Cardiac fibroblast (primary cell): Measurements from ENCODE around the gene SPPL2A.
"Not testable (repeated sequence)": the region's sequence is repeated elsewhere in the genome, so short reads cannot be mapped to it uniquely, and the experiment has no call there.

Experiments
- DNase-seq, 2 donors: peaks; one replicate each; pipeline versions ENCODE4 v3.0.0 to v3.0.0-alpha.2; 2010; ENCODE audit warnings: low read depth in 2 of 2
- H3K4me3 ChIP-seq, 2 donors: replicated peaks in 1 of 2; 1 replicate in 1 of 2; 2 replicates in 1 of 2; pipeline ENCODE4 v1.5.1; 2011; ENCODE audit warnings: low read depth in 2 of 2, low read length in 2 of 2, mild to moderate bottlenecking in 2 of 2, moderate library complexity in 1 of 2
- TF ChIP-seq, protein P1 (sequence below): IDR thresholded peaks from one replicate; pipeline ENCODE4 v1.5.1; 2011; ENCODE audit warnings: low read depth, mild to moderate bottlenecking, low read length, inconsistent platforms

The SPPL2A gene

DNA sequence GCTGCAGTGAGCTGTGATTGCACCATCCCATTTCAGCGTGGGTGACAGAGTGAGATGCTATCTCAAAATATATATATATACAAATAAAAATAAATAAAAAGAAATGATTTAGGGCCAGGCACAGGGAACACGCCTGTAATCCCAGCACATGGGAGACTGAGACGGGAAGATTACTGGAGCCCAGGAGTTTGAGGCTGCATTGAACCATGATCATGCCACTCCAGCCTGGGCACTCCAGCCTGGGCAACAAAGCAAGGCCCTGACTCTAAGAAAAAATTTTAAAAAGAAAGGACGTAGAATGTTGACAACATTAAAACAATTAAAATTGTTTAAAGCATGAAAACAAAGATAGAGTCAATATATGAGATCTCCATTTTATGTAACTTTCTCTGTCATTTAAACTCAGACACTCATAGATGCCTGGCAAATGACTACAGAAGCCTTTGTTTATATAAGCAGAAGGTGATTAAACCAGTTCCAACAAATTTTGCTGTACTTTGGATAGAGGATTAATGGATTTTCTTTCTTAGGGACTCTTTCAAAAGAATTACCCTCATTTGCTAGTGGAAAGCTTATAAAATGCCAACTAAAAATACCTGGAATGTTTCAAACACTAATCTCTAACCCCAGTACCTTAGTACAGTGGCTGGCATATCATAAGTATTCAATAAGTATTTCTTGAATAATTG is 68.3 kb downstream of the SPPL2A start:
- peak in 1 of 2 donors; percentile 16 for DNase-seq
- TF ChIP-seq, protein P1, sequence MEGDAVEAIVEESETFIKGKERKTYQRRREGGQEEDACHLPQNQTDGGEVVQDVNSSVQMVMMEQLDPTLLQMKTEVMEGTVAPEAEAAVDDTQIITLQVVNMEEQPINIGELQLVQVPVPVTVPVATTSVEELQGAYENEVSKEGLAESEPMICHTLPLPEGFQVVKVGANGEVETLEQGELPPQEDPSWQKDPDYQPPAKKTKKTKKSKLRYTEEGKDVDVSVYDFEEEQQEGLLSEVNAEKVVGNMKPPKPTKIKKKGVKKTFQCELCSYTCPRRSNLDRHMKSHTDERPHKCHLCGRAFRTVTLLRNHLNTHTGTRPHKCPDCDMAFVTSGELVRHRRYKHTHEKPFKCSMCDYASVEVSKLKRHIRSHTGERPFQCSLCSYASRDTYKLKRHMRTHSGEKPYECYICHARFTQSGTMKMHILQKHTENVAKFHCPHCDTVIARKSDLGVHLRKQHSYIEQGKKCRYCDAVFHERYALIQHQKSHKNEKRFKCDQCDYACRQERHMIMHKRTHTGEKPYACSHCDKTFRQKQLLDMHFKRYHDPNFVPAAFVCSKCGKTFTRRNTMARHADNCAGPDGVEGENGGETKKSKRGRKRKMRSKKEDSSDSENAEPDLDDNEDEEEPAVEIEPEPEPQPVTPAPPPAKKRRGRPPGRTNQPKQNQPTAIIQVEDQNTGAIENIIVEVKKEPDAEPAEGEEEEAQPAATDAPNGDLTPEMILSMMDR: no peak
- no peak overlapping the region for H3K4me3 ChIP-seq

DNA sequence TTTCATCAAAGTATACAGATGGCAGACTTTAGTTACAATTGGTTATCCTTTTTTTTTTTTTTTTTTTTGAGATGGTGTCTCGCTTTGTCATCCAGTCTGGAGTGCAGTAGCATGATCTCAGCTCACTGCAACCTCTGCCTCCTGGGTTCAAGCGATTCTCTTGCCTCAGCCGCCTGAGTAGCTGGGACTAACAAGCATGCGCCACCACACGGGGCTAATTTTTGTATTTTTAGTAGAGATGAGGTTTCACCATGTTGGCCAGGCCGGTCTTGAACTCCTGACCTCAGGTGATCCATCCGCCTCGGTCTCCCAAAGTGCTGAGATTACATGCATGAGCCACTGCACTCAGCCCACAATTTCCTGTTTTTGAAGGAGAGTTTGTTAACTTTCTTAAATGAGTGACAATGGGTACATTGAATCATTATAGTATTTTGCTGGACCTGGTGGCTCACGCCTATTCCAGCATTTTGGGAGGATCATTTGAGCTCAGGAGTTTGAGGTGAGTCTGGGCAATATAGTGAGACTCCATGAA is 70.8 kb downstream of the SPPL2A start:
- not testable (repeated sequence) for DNase-seq, H3K4me3 ChIP-seq

DNA sequence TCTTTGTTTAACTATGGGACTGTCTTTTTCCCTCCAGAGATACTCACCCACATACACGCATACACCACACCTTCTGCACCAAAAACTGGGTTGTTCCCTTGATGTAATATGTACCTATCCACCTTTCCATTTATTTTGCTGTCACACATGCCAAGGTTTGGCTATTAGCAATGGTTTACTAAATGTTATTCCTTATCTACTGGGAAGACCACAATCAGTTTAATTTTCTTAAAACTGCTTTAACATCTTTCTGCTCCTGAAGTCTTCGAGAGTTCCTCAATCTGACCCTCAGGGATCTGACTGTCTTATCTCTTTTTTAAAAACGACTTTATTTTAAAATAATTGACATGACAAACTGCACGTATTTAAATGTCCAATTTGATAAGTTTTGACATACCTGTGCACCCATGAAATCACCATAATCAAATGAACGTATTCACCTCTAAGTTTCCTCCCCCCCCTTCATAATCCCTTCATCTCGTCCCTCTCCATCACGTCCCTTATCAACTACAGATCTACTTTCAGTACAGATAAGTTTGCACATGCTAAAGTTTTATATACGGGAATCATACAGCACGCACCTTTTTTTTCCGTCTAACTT is 78.1 kb downstream of the SPPL2A start:
- TF ChIP-seq, protein P1: no peak
- peak overlapping the region; percentile 52 to 77 for H3K4me3 ChIP-seq
- no peak for DNase-seq

DNA sequence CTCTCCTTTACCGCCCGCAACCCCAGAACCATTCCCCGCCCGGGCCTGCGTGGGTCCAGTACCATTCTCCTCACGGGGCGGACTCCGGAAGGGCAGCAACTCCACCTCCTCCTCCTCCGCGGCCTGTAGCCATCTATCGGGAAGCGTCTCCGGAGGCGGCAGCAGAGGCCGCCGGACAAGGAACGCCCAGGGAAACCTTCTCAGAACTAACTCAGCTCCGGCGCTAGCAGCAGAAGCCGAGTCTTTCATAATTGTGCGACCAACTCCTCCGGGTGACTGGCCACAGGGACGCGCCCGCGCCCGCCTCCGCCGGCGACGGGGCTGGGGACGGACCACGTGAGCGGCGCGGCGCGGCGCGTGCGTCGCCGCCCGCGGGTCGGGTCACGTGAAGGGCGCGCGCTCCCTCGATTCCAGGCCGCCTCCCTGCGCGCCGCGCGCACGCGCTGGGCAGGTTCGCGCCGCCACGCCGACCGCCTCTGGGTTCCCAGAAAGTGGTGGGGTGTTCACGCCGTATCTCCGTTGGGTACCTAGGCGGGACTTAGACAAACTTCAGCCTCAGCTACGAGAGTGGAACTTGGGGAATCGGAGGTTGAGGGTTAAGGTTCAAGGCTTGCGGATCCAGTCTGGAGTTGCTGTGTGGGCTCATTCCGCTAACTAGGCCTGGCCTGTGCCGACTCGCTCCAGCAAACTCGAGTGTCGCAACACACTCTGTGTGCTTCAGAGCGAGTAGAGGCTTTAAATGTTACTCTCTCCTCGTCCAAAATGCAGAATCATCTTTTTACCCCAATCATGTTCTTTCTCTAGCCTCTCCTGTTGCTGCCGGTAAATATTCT is 78.8 kb downstream of the SPPL2A start, which contains the start of gene TRPM7:
Gene TRPM7 (minus strand): TSS at position 329 of the 833 bp plus-strand sequence. CDS start 264 bp downstream, at position 65.
- peak; percentile 87 for DNase-seq
- TF ChIP-seq, protein P1: peak; percentile 15
- H3K4me3 ChIP-seq: peak within 1 kb of the TSS; percentile 77 to 91

DNA sequence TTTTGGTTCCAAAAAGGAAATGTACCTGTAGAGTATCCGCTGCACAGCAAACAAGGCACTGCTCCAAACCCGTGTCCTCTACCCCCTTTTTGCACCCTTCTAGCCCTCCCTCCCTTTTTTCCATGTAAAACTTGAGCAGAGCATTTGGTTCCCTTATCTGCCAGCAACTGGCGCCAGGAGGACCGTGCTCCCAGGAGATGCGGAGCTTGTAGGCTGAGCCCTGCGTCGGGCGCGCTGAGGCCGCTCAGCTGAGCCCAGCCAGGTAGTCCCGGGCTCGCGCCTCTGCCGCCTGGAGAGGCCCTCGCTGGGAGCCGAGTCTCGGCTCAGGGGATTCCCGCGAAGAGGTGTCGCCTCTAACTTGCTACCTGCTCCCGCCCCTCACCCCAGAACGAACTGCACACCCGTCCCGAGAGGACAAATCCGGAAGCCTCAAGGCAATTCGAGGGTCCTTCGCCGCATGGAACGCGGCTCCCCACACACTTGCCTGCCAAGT is 79.5 kb downstream of the SPPL2A start:
- TF ChIP-seq, protein P1: no peak
- peak overlapping the region; percentile 77 to 91 for H3K4me3 ChIP-seq
- DNase-seq: peak; percentile 50 to 58

DNA sequence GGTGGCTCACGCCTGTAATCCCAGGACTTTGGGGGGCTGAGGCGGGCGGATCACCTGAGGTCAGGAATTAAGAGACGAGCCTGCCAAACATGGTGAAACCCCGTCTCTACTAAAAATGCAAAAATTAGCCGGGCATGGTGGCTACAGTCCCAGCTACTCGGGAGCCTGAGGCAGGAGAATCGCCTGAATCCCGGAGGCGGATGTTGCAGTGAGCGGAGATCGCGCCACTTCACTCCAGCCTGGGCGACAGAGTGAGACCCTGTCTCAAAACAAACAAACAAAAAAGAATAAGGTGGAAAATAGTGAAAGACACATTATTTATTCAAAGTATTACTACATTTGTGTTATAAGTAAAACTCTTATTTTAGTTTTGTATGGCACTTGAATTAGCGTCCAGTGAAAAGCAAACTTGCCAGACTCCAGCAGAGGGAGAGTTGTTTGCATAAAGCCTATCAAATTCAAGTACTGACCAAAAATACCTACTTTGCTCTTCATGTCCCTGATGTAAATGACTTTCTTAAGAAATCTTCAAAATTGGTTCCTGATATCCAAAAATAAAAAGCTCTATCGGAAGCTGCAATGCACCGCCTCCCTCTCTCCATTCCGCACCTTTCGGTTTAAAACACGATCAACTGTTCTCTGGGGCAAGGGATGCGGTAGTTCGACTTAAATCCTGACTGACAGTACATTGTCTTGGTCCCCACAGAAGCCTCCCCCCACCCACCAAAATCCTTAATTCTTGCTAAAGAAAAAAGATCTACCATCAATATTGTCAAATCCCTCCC is 80.1 kb downstream of the SPPL2A start:
- TF ChIP-seq, protein P1: peak; percentile 7
- peak overlapping the region; percentile 77 to 91 for H3K4me3 ChIP-seq
- peak; percentile 29 to 30 for DNase-seq
